ENCODE data around the gene SLC16A5. TPM values are rescaled to one million over a fixed set of nuclear protein-coding genes. Genes with fewer than 3 reads are reported as not detected.

SLC16A5 gene
- total RNA-seq, 3 donors from 2014 or later (not counting 1 experiment from before 2014, with no cell fraction given) = 6.3 to 11.2 (median 10.0) TPM

GRCh38 chr17:75109046-75109406 is 21.3 kb downstream of the SLC16A5 start:
- Mint-ChIP-seq H3K4me1 (peaks cover 25 to 29% of the 10 kb centered on the region in 2 donors), H3K36me3 (no peaks in the 10 kb centered on the region), H3K4me3 (peak overlapping the region; percentile 89), H3K9me3 (no peaks in the 10 kb centered on the region), H3K27me3 (ENCODE audit: low read depth in 2 of 2) (no peaks in the 10 kb centered on the region), H3K27ac (peak overlapping the region in 1 of 2 donors; percentile 74)
- Histone ChIP-seq H3K9me3 (ENCODE audit: control insufficient read depth, insufficient read depth, low read length) (no peaks in the 10 kb centered on the region), H3K4me1 (ENCODE audit: control insufficient read depth, insufficient read depth, low read length) (peaks cover 30% of the 10 kb centered on the region), H3K27ac (ENCODE audit: low read length) (no peak overlapping the region), H3K27me3 (ENCODE audit: control insufficient read depth, insufficient read depth, low read length) (no peaks in the 10 kb centered on the region), H3K4me3 (ENCODE audit: low read length) (peak overlapping the region; percentile 93), H3K36me3 (ENCODE audit: control insufficient read depth, insufficient read depth, low read length) (peaks cover 2% of the 10 kb centered on the region)
- DNase-seq (peak; percentile 25 to 44), ATAC-seq (no peak)
- 7% methylated on average over 22 of the region's 22 CpGs for WGBS (ENCODE audit: insufficient coverage)
- TF ChIP-seq CTCF (IDR thresholded peaks at IDR 0.05) = no peak
- intact Hi-C loops (cut with micrococcal nuclease) = loop anchor here (5.0 kb wide), 1 partner anchor 73 kb away; the partner anchor contains the start of gene SUMO2

GRCh38 chr17:75109407-75110233 is 21.9 kb downstream of the SLC16A5 start, which contains the start of gene ARMC7:
Gene ARMC7 (plus strand): TSS chr17:75109969. CDS start chr17:75110289, 320 bp downstream.
- H3K27me3 ChIP-seq (ENCODE audit: control insufficient read depth, insufficient read depth, low read length) = no peaks in the 10 kb centered on the region
- peak within 1 kb of the TSS; percentile 93 for H3K4me3 ChIP-seq (ENCODE audit: low read length)
- H3K9me3 ChIP-seq (ENCODE audit: control insufficient read depth, insufficient read depth, low read length) = no peaks in the 10 kb centered on the region
- peaks cover 36% of the 10 kb centered on the region for H3K4me1 ChIP-seq (ENCODE audit: control insufficient read depth, insufficient read depth, low read length)
- peak within 1 kb of the TSS; percentile 89 for H3K4me3 Mint-ChIP-seq
- peaks cover 2% of the 10 kb centered on the region for H3K36me3 ChIP-seq (ENCODE audit: control insufficient read depth, insufficient read depth, low read length)
- no peaks in the 10 kb centered on the region for H3K36me3 Mint-ChIP-seq
- ATAC-seq (peak; percentile 82 to 89 (median 83)), DNase-seq (peak; percentile 89 to 94)
- under 1% methylated on average over 68 of the region's 68 CpGs for WGBS (ENCODE audit: insufficient coverage)
- TF ChIP-seq CTCF (IDR thresholded peaks at IDR 0.05) = no peak
- no peaks in the 10 kb centered on the region for H3K27me3 Mint-ChIP-seq (ENCODE audit: low read depth in 2 of 2)
- H3K4me1 Mint-ChIP-seq = peaks cover 30 to 35% of the 10 kb centered on the region in 2 donors
- peak within 1 kb of the TSS; percentile 74 to 79 for H3K27ac Mint-ChIP-seq
- H3K27ac ChIP-seq (ENCODE audit: low read length) = peak within 1 kb of the TSS; percentile 65
- no peaks in the 10 kb centered on the region for H3K9me3 Mint-ChIP-seq
- intact Hi-C loops (cut with micrococcal nuclease) = loop anchor here (5.0 kb wide), 2 partner anchors 43 to 73 kb away; partner anchors contain the start of genes JPT1 and SUMO2

- no peaks in the 10 kb centered on the region for H3K9me3 Mint-ChIP-seq
- H3K27me3 Mint-ChIP-seq (ENCODE audit: low read depth in 2 of 2) = no peaks in the 10 kb centered on the region
- peak overlapping the region; percentile 93 for H3K4me3 ChIP-seq (ENCODE audit: low read length)
- H3K27me3 ChIP-seq (ENCODE audit: control insufficient read depth, insufficient read depth, low read length) = no peaks in the 10 kb centered on the region
- DNase-seq (peak in 1 of 2 donors; percentile 49), ATAC-seq (no peak)
- peak overlapping the region; percentile 88 for H3K4me3 Mint-ChIP-seq
- TF ChIP-seq CTCF (IDR thresholded peaks at IDR 0.05) = no peak
- H3K36me3 Mint-ChIP-seq = no peaks in the 10 kb centered on the region
- peak overlapping the region; percentile 74 to 79 for H3K27ac Mint-ChIP-seq
- H3K27ac ChIP-seq (ENCODE audit: low read length) = peak overlapping the region; percentile 65
- no peaks in the 10 kb centered on the region for H3K9me3 ChIP-seq (ENCODE audit: control insufficient read depth, insufficient read depth, low read length)
- peaks cover 2% of the 10 kb centered on the region for H3K36me3 ChIP-seq (ENCODE audit: control insufficient read depth, insufficient read depth, low read length)
- peaks cover 36 to 40% of the 10 kb centered on the region in 2 donors for H3K4me1 Mint-ChIP-seq
- intact Hi-C loops (cut with micrococcal nuclease) = loop anchor here (5.0 kb wide), 1 partner anchor 42 kb away; the partner anchor contains the start of gene JPT1
- WGBS (ENCODE audit: insufficient coverage) = 27% methylated on average over 38 of the region's 40 CpGs
- peaks cover 42% of the 10 kb centered on the region for H3K4me1 ChIP-seq (ENCODE audit: control insufficient read depth, insufficient read depth, low read length)
Observed at GRCh38 chr17:75110234-75110937, 22.6 kb downstream of the SLC16A5 start.

Measured in natural killer cell (primary cell).